Aorta (tissue), 5 donors: Measurements from ENCODE around the gene HIVEP2. TPM values are rescaled to one million over a fixed set of nuclear protein-coding genes. Genes with fewer than 3 reads are reported as not detected.

ENCODE experiments used
- ATAC-seq: fragments of 200-7000 bp; cut with Tn5 transposase; one replicate; pipeline ENCODE4 v1.9.1; 2022; ENCODE audit warnings: moderate library complexity; ENCODE audit not compliant: low FRiP score
- DNase-seq, 2 donors: peaks; one replicate each; pipeline ENCODE4 v3.0.0-alpha.2; 2020
- H3K27ac ChIP-seq, 2 donors: one replicate each; pipeline ENCODE4 v1.5.1; 2013; ENCODE audit warnings: low read length in 2 of 2, mild to moderate bottlenecking in 2 of 2, moderate library complexity in 2 of 2, control low read depth in 1 of 2, inconsistent platforms in 1 of 2, low read depth in 1 of 2
- H3K27me3 ChIP-seq, 2 donors: one replicate each; pipeline ENCODE4 v1.6.1; 2013; ENCODE audit warnings: control low read depth in 1 of 2, low read length in 1 of 2, mild to moderate bottlenecking in 1 of 2, moderate library complexity in 1 of 2; ENCODE audit not compliant: insufficient read depth in 2 of 2, control insufficient read depth in 1 of 2
- H3K36me3 ChIP-seq, 2 donors: one replicate each; pipeline ENCODE4 v1.6.1; 2013; ENCODE audit warnings: control low read depth in 1 of 2, low read length in 1 of 2, mild to moderate bottlenecking in 1 of 2; ENCODE audit not compliant: insufficient read depth in 2 of 2, control insufficient read depth in 1 of 2
- H3K4me1 ChIP-seq, 2 donors: one replicate each; pipeline ENCODE4 v1.6.1; 2013; ENCODE audit warnings: low read length in 2 of 2, control low read depth in 1 of 2, mild to moderate bottlenecking in 1 of 2, moderate library complexity in 1 of 2; ENCODE audit not compliant: insufficient read depth in 2 of 2, control insufficient read depth in 1 of 2
- H3K4me3 ChIP-seq, 2 donors: one replicate each; pipeline ENCODE4 v1.5.1; 2013; ENCODE audit warnings: low read length in 2 of 2, control low read depth in 1 of 2, mild to moderate bottlenecking in 1 of 2
- H3K9me3 ChIP-seq: one replicate; pipeline ENCODE4 v1.6.1; 2013; ENCODE audit warnings: mild to moderate bottlenecking, low read length; ENCODE audit not compliant: control insufficient read depth
- WGBS, 2 donors: extraction: QIAGEN DNeasy Blood & Tissue Kit; methylation state at CpG; one replicate each; pipeline ENCODE4 v1.1.7; 2013; 5-methylcytosine and 5-hydroxymethylcytosine counted together
- intact Hi-C, 2 donors: fragments of 100-400 bp; cut with DNase I; formaldehyde crosslinking; loops; one replicate each; pipeline versions ENCODE4 v1.14.2 to v1.15.0; 2022
- polyA plus RNA-seq, 2 donors: library from polyadenylated mRNA; stranded (reverse); fragments of 200-250 nt; gene quantifications; one replicate each; pipeline ENCODE4 v1.2.3, GENCODE V29; 2013
- total RNA-seq, 2 donors: library from RNA; stranded (reverse); fragmentation: NEBNext Ultra II Directional; extraction: Animal tissue kit (Norgen Biotek cat#: 25700); gene quantifications; one replicate each; pipeline ENCODE4 v1.2.1, GENCODE V29; 2021
- donor health status: healthy with polysubstance abuse.
- donor health status: Bipolar disorder and iron deficiency.
- donor health status: DM: no; HTN: no; CAD: no.
- donor health status: DM: no; HTN: no; CAD: no.
- donor health status: DM: yes; HTN: yes; CAD: no.

The HIVEP2 gene
- total and polyA plus RNA-seq, 4 donors = 5.3 to 36.8 (median 20.4) TPM

DNA sequence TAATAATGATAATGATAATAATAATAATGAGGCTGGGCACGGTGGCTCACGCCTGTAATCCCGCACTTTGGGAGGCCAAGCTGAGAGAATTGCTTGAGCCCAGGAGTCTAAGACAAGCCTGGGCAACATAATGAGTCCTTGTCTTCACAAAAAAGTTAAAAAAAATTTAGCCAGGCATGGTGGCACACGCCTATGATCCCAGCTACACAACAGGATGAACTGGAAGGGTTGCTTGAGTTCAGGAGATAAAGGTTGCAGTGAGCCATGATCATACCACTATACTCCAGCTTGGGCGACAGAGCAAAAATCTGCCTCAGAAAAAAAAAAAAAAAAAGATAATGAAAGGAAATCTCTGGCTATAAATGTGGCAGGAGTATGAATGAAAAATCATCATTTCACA lies 213.4 kb downstream of the HIVEP2 start:
- H3K9me3 ChIP-seq = peaks cover 1% of the 10 kb centered on the region
- no peaks in the 10 kb centered on the region for H3K36me3 ChIP-seq
- H3K4me1 ChIP-seq = no peaks in the 10 kb centered on the region
- ATAC-seq (no peak), DNase-seq (no peak)
- intact Hi-C loops = no loop called here
- WGBS, 2 donors = 92 to 96% methylated on average over 5 of the region's 5 CpGs
- H3K27me3 ChIP-seq = no peaks in the 10 kb centered on the region
- no peak overlapping the region for H3K27ac ChIP-seq
- no peak overlapping the region for H3K4me3 ChIP-seq

GRCh38 chr6:142729618-142730017 lies 215.4 kb downstream of the HIVEP2 start:
- no peak for DNase-seq
- 66 to 70% methylated on average over 4 of the region's 4 CpGs for WGBS, 2 donors
- intact Hi-C loops = no loop called here

DNA sequence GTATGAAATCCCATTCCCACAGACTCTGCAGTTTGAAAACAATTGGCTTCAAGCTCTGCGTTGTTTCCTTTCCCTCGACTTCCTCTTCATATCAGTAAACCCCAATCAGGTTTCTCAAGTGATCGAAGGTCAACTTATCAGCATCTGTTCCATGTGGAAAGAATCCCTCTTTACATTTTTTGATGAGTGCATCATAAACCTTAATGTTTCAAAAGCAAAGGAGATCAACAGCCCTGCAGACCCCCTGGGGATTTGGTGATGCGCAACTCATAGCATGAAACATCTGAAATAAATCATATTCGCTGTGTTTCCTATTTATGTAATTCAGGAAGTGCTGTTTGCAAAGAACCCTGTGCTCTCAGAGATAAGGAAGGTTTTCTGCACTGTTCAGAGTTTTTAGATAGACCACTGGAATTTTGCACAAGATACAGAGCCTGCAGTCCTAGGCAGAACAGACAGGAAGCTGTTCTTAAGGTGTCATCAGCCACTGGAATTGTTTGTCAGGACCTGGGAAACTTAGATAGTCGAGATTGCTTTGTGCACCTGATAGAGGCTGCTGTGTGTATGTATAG lies 216.0 kb downstream of the HIVEP2 start:
- Histone ChIP-seq H3K4me1 (no peaks in the 10 kb centered on the region), H3K4me3 (no peak overlapping the region), H3K36me3 (no peaks in the 10 kb centered on the region), H3K27ac (no peak overlapping the region), H3K27me3 (no peaks in the 10 kb centered on the region), H3K9me3 (peaks cover 1% of the 10 kb centered on the region)
- intact Hi-C loops = no loop called here
- ATAC-seq (no peak), DNase-seq (no peak)
- 46 to 49% methylated on average over 6 of the region's 6 CpGs for WGBS, 2 donors

More at GRCh38 chr6:142729618-142730017, 215.4 kb downstream of the HIVEP2 start:
- Histone ChIP-seq H3K27ac (no peak overlapping the region), H3K4me3 (no peak overlapping the region), H3K27me3 (no peaks in the 10 kb centered on the region), H3K4me1 (no peaks in the 10 kb centered on the region), H3K9me3 (peaks cover 1% of the 10 kb centered on the region), H3K36me3 (no peaks in the 10 kb centered on the region)
- no peak for ATAC-seq

DNA sequence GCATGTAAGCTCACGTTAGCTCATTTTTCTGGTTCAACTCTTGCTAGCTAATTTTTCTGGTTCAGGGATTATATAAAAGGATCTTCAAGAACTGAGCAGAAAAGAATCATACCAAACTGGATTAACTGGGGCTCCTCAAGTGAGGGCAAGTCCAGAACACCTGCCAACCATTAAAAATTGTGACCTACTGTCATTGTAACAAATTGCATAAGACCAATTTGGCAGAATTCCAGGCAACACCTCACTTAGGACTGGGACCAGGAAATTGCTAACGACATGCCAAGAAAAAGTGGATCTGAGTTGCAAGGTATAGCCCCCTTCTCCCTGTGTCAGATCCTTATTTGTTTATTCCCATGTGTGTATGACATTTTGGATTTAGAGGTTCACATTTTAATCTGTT lies 216.6 kb downstream of the HIVEP2 start:
- Histone ChIP-seq H3K9me3 (peaks cover under 1% of the 10 kb centered on the region), H3K27ac (no peak overlapping the region), H3K27me3 (no peaks in the 10 kb centered on the region), H3K36me3 (no peaks in the 10 kb centered on the region), H3K4me1 (no peaks in the 10 kb centered on the region), H3K4me3 (no peak overlapping the region)
- intact Hi-C loops = no loop called here
- DNase-seq (no peak), ATAC-seq (no peak)
- WGBS, 2 donors = 72 to 79% methylated on average over 2 of the region's 2 CpGs

- Histone ChIP-seq H3K36me3 (no peaks in the 10 kb centered on the region), H3K4me3 (no peak overlapping the region), H3K4me1 (no peaks in the 10 kb centered on the region), H3K27ac (no peak overlapping the region), H3K27me3 (no peaks in the 10 kb centered on the region), H3K9me3 (no peaks in the 10 kb centered on the region)
- ATAC-seq (no peak), DNase-seq (no peak)
- intact Hi-C loops = no loop called here
- WGBS, 2 donors = 88 to 96% methylated on average over 6 of the region's 6 CpGs
These were observed 218.4 kb downstream of the HIVEP2 start for GRCh38 chr6:142726616-142727015.

GRCh38 chr6:142725024-142725770 lies 219.8 kb downstream of the HIVEP2 start:
- H3K4me1 ChIP-seq = no peaks in the 10 kb centered on the region
- DNase-seq (no peak), ATAC-seq (no peak)
- no peaks in the 10 kb centered on the region for H3K36me3 ChIP-seq
- H3K27ac ChIP-seq = no peak overlapping the region
- no peaks in the 10 kb centered on the region for H3K27me3 ChIP-seq
- intact Hi-C loops = no loop called here
- no peak overlapping the region for H3K4me3 ChIP-seq
- WGBS, 2 donors = 70 to 81% methylated on average over 5 of the region's 5 CpGs
- no peaks in the 10 kb centered on the region for H3K9me3 ChIP-seq

GRCh38 chr6:142722841-142723240 lies 222.1 kb downstream of the HIVEP2 start:
- DNase-seq = no peak
- WGBS, 2 donors = 71 to 76% methylated on average over 3 of the region's 3 CpGs

DNA sequence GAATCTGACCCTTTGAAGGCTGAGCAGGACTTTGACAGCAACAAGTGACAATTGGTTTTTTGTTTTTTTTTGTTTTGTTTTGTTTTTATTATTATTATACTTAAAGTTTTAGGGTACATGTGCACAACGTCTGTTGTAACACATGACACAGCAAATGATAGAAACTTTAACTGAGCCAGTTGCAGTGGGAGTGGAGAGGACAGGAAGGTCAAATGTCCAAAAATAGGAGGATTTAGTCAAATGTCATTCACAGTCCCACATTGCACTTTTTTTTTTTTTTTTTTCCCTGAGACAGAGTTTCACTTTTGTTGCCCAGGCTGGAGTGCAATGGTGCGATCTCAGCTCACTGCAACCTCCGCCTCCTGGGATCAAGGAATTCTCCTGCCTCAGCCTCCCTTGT lies 223.0 kb downstream of the HIVEP2 start:
- Histone ChIP-seq H3K27ac (no peak overlapping the region), H3K9me3 (peaks cover 5% of the 10 kb centered on the region), H3K4me3 (no peak overlapping the region), H3K4me1 (no peaks in the 10 kb centered on the region), H3K36me3 (no peaks in the 10 kb centered on the region), H3K27me3 (no peaks in the 10 kb centered on the region)
- DNase-seq = no peak
- intact Hi-C loops = no loop called here
- no peak for ATAC-seq
- WGBS, 2 donors = 78 to 84% methylated on average over 3 of the region's 3 CpGs

More at GRCh38 chr6:142722841-142723240, 222.1 kb downstream of the HIVEP2 start:
- intact Hi-C loops = no loop called here
- Histone ChIP-seq H3K27ac (no peak overlapping the region), H3K4me3 (no peak overlapping the region), H3K4me1 (no peaks in the 10 kb centered on the region), H3K9me3 (peaks cover 5% of the 10 kb centered on the region), H3K27me3 (no peaks in the 10 kb centered on the region), H3K36me3 (no peaks in the 10 kb centered on the region)
- no peak for ATAC-seq
